Liver (tissue), 3 donors: ENCODE data around the gene SOX11.

Source experiments
- EGR1 ChIP-seq, 2 donors: IDR thresholded peaks; 2 replicates each; pipeline ENCODE4 v1.6.1; 2016 to 2018; ENCODE audit warnings: antibody characterized with exemption in 2 of 2, low read depth in 2 of 2
- FOXA1 ChIP-seq: IDR thresholded peaks from 2 replicates; pipeline ENCODE4 v1.6.1; 2016; ENCODE audit warnings: antibody characterized with exemption
- GABPA ChIP-seq, 2 donors: IDR thresholded peaks in 1 of 2; conservative IDR thresholded peaks in 1 of 2; 2 replicates each; pipeline ENCODE4 v1.6.1; 2016; ENCODE audit warnings: antibody characterized with exemption in 2 of 2, mild to moderate bottlenecking in 1 of 2, moderate library complexity in 1 of 2
- HNF4G ChIP-seq: IDR thresholded peaks from 2 replicates; pipeline ENCODE4 v1.6.1; 2016; ENCODE audit warnings: antibody characterized with exemption
- NR2F2 ChIP-seq: IDR thresholded peaks from 2 replicates; pipeline ENCODE4 v1.6.1; 2016; ENCODE audit warnings: antibody characterized with exemption
- RAD21 ChIP-seq, 2 donors: IDR thresholded peaks; 2 replicates each; pipeline ENCODE4 v1.6.1; 2016; ENCODE audit warnings: antibody characterized with exemption in 2 of 2, mild to moderate bottlenecking in 2 of 2
- RXRA ChIP-seq, 2 donors: IDR thresholded peaks; 2 replicates each; pipeline ENCODE4 v1.6.1; 2017 to 2018; ENCODE audit warnings: antibody characterized with exemption in 2 of 2, mild to moderate bottlenecking in 1 of 2
- SP1 ChIP-seq: IDR thresholded peaks from 2 replicates; pipeline ENCODE4 v1.6.1; 2018; ENCODE audit warnings: antibody characterized with exemption, mild to moderate bottlenecking
- TAF1 ChIP-seq: conservative IDR thresholded peaks from 2 replicates; pipeline ENCODE4 v1.6.1; 2016; ENCODE audit warnings: antibody characterized with exemption, mild to moderate bottlenecking
- YY1 ChIP-seq: IDR thresholded peaks from 2 replicates; pipeline ENCODE4 v1.6.1; 2016; ENCODE audit warnings: antibody characterized with exemption, mild to moderate bottlenecking
- TF ChIP-seq, protein P1 (sequence below): fragments of 150-350 bp; IDR thresholded peaks from 2 replicates; pipeline ENCODE4 v1.5.1; 2017; ENCODE audit warnings: improper control_type of control experiment, low read depth, low read length; ENCODE audit not compliant: missing input control
- TF ChIP-seq, protein P2 (sequence below): IDR thresholded peaks from 2 replicates; pipeline ENCODE4 v1.6.1; 2016; ENCODE audit warnings: antibody characterized with exemption
- TF ChIP-seq, protein P3 (sequence below): IDR thresholded peaks from 2 replicates; pipeline ENCODE4 v1.6.1; 2016; ENCODE audit warnings: antibody characterized with exemption
- TF ChIP-seq, protein P4 (sequence below): IDR thresholded peaks from 2 replicates; pipeline ENCODE4 v1.6.1; 2016; ENCODE audit warnings: antibody characterized with exemption, mild to moderate bottlenecking
- donor health status: healthy.
- donor health status: healthy.

DNA sequence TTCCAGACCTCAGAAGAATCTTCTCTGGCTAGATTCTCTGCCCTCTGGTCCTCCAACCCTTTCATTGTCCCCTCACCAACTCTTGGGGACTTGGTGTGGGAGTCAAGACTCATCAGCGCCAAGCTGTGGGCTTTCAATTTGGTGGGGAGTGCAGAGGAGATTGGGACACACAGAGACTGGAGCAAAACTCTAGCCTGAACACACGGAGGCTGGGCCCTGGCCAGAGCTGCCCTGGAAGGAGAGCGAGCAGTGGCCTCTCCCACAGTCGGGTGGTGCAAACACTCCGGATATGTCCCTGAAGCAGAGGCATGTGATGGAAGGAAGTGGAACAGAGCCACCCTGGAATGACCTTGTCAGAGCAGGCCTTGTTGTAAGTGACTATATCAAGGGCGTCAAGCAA, 8.7 kb upstream of the SOX11 start:
- TF ChIP-seq, protein P1, sequence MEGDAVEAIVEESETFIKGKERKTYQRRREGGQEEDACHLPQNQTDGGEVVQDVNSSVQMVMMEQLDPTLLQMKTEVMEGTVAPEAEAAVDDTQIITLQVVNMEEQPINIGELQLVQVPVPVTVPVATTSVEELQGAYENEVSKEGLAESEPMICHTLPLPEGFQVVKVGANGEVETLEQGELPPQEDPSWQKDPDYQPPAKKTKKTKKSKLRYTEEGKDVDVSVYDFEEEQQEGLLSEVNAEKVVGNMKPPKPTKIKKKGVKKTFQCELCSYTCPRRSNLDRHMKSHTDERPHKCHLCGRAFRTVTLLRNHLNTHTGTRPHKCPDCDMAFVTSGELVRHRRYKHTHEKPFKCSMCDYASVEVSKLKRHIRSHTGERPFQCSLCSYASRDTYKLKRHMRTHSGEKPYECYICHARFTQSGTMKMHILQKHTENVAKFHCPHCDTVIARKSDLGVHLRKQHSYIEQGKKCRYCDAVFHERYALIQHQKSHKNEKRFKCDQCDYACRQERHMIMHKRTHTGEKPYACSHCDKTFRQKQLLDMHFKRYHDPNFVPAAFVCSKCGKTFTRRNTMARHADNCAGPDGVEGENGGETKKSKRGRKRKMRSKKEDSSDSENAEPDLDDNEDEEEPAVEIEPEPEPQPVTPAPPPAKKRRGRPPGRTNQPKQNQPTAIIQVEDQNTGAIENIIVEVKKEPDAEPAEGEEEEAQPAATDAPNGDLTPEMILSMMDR, result no peak
- TF ChIP-seq FOXA1, result no peak
- no peak for TF ChIP-seq NR2F2
- TF ChIP-seq TAF1, result no peak
- TF ChIP-seq, protein P2, sequence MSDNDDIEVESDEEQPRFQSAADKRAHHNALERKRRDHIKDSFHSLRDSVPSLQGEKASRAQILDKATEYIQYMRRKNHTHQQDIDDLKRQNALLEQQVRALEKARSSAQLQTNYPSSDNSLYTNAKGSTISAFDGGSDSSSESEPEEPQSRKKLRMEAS, result no peak
- no peak for TF ChIP-seq RAD21 (IDR thresholded peaks at IDR 0.05)
- TF ChIP-seq, protein P3, sequence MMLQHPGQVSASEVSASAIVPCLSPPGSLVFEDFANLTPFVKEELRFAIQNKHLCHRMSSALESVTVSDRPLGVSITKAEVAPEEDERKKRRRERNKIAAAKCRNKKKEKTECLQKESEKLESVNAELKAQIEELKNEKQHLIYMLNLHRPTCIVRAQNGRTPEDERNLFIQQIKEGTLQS, result no peak
- TF ChIP-seq SP1, result no peak
- TF ChIP-seq, protein P4, sequence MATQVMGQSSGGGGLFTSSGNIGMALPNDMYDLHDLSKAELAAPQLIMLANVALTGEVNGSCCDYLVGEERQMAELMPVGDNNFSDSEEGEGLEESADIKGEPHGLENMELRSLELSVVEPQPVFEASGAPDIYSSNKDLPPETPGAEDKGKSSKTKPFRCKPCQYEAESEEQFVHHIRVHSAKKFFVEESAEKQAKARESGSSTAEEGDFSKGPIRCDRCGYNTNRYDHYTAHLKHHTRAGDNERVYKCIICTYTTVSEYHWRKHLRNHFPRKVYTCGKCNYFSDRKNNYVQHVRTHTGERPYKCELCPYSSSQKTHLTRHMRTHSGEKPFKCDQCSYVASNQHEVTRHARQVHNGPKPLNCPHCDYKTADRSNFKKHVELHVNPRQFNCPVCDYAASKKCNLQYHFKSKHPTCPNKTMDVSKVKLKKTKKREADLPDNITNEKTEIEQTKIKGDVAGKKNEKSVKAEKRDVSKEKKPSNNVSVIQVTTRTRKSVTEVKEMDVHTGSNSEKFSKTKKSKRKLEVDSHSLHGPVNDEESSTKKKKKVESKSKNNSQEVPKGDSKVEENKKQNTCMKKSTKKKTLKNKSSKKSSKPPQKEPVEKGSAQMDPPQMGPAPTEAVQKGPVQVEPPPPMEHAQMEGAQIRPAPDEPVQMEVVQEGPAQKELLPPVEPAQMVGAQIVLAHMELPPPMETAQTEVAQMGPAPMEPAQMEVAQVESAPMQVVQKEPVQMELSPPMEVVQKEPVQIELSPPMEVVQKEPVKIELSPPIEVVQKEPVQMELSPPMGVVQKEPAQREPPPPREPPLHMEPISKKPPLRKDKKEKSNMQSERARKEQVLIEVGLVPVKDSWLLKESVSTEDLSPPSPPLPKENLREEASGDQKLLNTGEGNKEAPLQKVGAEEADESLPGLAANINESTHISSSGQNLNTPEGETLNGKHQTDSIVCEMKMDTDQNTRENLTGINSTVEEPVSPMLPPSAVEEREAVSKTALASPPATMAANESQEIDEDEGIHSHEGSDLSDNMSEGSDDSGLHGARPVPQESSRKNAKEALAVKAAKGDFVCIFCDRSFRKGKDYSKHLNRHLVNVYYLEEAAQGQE, result no peak
- no peak for TF ChIP-seq EGR1 (IDR thresholded peaks at IDR 0.05; ENCODE audit: low read depth in 2 of 2)
- TF ChIP-seq HNF4G, result no peak
- no peak for TF ChIP-seq RXRA (IDR thresholded peaks at IDR 0.05)
- TF ChIP-seq GABPA (IDR thresholded peaks at IDR 0.05 in 1 of 2, conservative IDR thresholded peaks at IDR 0.05 in 1 of 2), result no peak
- no peak for TF ChIP-seq YY1
